Measurements from ENCODE around the gene NRXN3.

NRXN3 gene

DNA sequence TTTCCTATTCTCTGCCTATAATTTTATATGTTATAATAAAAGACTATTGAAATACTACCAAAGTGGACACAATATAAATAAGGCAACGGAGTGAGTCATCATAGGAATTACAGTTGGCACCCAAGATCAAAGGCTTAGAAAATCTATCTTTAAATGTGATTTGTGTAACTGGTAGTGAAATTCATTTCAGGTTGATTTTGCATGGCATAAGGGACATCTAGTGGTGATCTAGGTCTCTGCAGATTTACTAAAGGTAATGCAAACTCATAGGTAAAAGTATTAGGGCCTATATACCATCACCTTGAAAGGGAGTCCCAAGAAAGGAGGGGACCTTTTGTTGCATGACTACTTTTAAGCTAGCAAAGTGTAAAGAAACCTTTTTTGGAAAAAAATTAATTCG, 527.2 kb downstream of the NRXN3 start:
- H3K4me3 ChIP-seq (ENCODE audit: low read depth, low read length), result no peak overlapping the region
- CTCF ChIA-PET, result interaction anchor here (0.6 to 7.2 kb wide), 17 partner anchors 13 to 836 kb away, joined by 3 to 47 read pairs (median 4); no protein-coding TSS in a partner anchor
- POLR2A ChIA-PET, result no interaction called here
- TF ChIP-seq, protein P1, sequence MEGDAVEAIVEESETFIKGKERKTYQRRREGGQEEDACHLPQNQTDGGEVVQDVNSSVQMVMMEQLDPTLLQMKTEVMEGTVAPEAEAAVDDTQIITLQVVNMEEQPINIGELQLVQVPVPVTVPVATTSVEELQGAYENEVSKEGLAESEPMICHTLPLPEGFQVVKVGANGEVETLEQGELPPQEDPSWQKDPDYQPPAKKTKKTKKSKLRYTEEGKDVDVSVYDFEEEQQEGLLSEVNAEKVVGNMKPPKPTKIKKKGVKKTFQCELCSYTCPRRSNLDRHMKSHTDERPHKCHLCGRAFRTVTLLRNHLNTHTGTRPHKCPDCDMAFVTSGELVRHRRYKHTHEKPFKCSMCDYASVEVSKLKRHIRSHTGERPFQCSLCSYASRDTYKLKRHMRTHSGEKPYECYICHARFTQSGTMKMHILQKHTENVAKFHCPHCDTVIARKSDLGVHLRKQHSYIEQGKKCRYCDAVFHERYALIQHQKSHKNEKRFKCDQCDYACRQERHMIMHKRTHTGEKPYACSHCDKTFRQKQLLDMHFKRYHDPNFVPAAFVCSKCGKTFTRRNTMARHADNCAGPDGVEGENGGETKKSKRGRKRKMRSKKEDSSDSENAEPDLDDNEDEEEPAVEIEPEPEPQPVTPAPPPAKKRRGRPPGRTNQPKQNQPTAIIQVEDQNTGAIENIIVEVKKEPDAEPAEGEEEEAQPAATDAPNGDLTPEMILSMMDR (IDR thresholded peaks at IDR 0.05; ENCODE audit: insufficient read depth, low read length, missing control alignments), result peak; percentile 58
- DNase-seq (ENCODE audit: low read depth, low spot score), result peak; percentile 14

DNA sequence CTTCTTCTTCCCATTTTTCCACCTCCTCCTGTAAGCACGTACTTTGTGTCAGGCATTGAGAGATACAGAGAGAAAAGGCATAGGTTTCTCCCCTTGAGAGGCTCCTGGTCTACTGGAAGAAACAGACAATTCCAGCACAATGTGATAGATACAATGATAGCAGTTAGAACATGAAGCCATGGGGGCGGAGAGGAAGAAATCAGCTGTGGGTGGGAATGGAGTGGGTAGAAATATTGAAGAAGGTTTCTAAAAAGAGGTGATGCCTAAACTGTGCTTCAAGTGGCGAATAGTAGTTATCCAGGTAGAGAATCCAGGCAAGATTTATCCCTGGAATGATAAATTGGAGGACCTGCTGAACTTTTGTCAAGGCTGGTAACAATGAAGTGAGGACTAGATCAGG, 528.8 kb downstream of the NRXN3 start:
- no peak for DNase-seq (ENCODE audit: low read depth, low spot score)
- no peak overlapping the region for H3K4me3 ChIP-seq (ENCODE audit: low read depth, low read length)
- ChIA-PET CTCF (interaction anchor here (1.0 to 7.2 kb wide), 11 partner anchors 16 to 676 kb away, joined by 3 to 47 read pairs (median 6); no protein-coding TSS in a partner anchor), POLR2A (no interaction called here)
- TF ChIP-seq, protein P1 (IDR thresholded peaks at IDR 0.05; ENCODE audit: insufficient read depth, low read length, missing control alignments), result no peak

DNA sequence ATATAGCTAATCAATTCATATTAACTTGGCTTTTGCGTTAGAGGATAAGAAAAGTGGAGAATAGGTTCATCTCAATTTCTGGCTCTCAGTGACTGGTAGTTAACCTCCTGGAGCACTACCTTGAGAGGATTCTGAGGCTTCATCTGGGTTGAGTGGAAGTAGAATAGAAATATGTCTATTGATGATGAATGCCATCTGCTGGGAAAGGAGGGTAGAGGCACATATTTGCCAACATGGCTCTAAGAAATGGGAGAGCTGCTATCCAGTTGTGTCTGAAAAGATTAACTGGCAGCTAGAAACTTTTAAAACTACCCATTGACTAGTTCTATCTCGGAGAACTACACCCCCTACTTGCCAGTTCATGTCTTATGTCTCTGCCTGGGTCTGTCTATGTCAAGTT, 530.1 kb downstream of the NRXN3 start:
- DNase-seq (ENCODE audit: low read depth, low spot score), result no peak
- TF ChIP-seq, protein P1 (IDR thresholded peaks at IDR 0.05; ENCODE audit: insufficient read depth, low read length, missing control alignments), result peak; percentile 13
- no peak overlapping the region for H3K4me3 ChIP-seq (ENCODE audit: low read depth, low read length)
- ChIA-PET POLR2A (interaction anchor here (0.6 kb wide), 1 partner anchor 22 kb away, joined by 3 read pairs; no protein-coding TSS in a partner anchor), CTCF (interaction anchor here (1.0 to 6.1 kb wide), 8 partner anchors 9 to 677 kb away, joined by 3 to 47 read pairs (median 5); no protein-coding TSS in a partner anchor)

DNA sequence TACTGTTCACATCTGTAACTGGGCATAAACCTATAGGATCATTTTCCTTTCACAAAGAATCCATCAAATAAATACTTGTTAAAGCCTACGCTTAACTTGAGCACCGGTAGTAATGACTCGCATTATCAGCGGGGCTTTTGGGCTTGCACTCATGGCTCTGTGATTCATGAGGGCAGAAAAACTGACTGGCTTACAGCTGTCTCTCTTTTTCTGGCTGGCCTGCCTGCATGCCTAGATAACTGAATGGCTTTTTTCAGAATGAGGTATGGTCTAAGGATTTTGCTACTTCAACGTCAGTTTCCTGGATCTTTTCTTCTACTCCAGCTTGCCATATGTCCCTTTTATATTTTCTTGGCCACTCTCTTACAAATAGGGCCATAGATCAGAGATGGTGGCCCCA, 531.1 kb downstream of the NRXN3 start:
- ChIA-PET CTCF (interaction anchor here (1.7 kb wide), 1 partner anchor 95 kb away, joined by 7 read pairs; no protein-coding TSS in a partner anchor), POLR2A (no interaction called here)
- H3K4me3 ChIP-seq (ENCODE audit: low read depth, low read length), result no peak overlapping the region
- TF ChIP-seq, protein P1 (IDR thresholded peaks at IDR 0.05; ENCODE audit: insufficient read depth, low read length, missing control alignments), result no peak
- peak; percentile 5 for DNase-seq (ENCODE audit: low read depth, low spot score)

DNA sequence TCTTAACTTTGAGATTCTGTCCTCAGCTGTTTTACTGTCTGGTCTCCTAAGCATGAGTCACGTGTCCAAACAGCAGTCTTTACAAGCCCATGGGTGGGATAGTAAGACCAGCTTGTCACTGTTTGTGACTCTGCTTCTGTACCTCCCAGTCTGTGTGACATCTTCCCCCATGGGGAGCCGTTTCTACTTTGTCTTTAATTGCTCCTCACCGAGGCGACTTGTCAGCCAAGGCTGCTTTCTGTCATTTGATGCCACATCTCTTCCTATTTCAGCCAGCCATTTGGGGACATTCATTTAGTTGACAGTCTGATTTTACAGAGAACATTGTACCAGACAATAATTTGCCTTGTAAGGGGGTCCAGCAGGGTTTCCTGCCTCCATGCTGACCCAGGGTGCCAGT, 534.8 kb downstream of the NRXN3 start:
- ChIA-PET CTCF (interaction anchor here (1.1 kb wide), 1 partner anchor 12 kb away, joined by 3 read pairs; no protein-coding TSS in a partner anchor), POLR2A (no interaction called here)
- TF ChIP-seq, protein P1 (IDR thresholded peaks at IDR 0.05; ENCODE audit: insufficient read depth, low read length, missing control alignments), result no peak
- DNase-seq (ENCODE audit: low read depth, low spot score), result no peak
- no peak overlapping the region for H3K4me3 ChIP-seq (ENCODE audit: low read depth, low read length)

DNA sequence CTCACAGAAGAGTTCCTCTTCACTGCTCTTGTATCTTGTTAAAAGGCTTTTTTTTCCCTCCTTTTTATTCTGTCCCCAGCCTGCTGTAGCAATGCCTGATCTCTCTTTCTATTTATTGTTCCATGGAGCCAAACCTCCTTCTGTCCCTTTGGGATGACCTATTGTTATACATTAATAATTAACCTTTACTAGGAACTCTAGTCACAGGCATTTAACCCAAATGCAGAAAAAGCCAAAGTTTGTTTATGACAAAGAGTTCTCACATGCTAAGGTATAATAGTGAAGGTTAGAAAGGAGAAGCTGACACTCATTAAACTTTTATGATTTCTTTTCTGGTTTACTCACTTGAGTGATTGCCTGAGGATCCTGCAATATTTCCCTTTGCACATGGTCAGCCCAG, 535.8 kb downstream of the NRXN3 start:
- no peak for DNase-seq (ENCODE audit: low read depth, low spot score)
- POLR2A ChIA-PET, result no interaction called here
- H3K4me3 ChIP-seq (ENCODE audit: low read depth, low read length), result no peak overlapping the region
- CTCF ChIA-PET, result interaction anchor here (1.1 kb wide), 1 partner anchor 11 kb away, joined by 3 read pairs; no protein-coding TSS in a partner anchor
- TF ChIP-seq, protein P1 (IDR thresholded peaks at IDR 0.05; ENCODE audit: insufficient read depth, low read length, missing control alignments), result no peak
